WTC11 (cell line): Measurements from ENCODE around the gene CTNNA3. TPM values are rescaled to one million over a fixed set of nuclear protein-coding genes. Genes with fewer than 3 reads are reported as not detected.

Experiments
- ATAC-seq: fragments of 200-7000 bp; cut with Tn5 transposase; 2 replicates; pipeline ENCODE4 v1.10.0; 2021; ENCODE audit warnings: mild to moderate bottlenecking, moderate library complexity
- CTCF ChIA-PET: fragments of 300-600 bp; sonication (Branson Sonifier 250); formaldehyde crosslinking; loops from one replicate; lab custom pipeline; 2021; ENCODE audit warnings: antibody characterized with exemption; lab: Charles Lee
- POLR2A ChIA-PET: fragments of 350-600 bp; sonication (Branson Sonifier 250); formaldehyde crosslinking; loops from one replicate; lab custom pipeline; 2021; ENCODE audit warnings: antibody characterized with exemption; lab: Charles Lee
- DNase-seq: peaks from one replicate; pipeline ENCODE4 v3.0.0; 2021; ENCODE audit warnings: low spot score
- H3K27ac Mint-ChIP-seq: 2 replicates; pipeline ENCODE4 v1.8.0; 2021; ENCODE audit warnings: mixed read lengths
- H3K27me3 Mint-ChIP-seq: 2 replicates; pipeline ENCODE4 v1.8.0; 2021; ENCODE audit warnings: low read depth, mild to moderate bottlenecking, moderate library complexity, mixed read lengths
- H3K36me3 Mint-ChIP-seq: 2 replicates; pipeline ENCODE4 v1.8.0; 2021; ENCODE audit warnings: mixed read lengths
- H3K4me1 Mint-ChIP-seq: 2 replicates; pipeline ENCODE4 v1.8.0; 2022; ENCODE audit warnings: mixed read lengths
- H3K4me3 Mint-ChIP-seq: 2 replicates; pipeline ENCODE4 v1.8.0; 2021; ENCODE audit warnings: mild to moderate bottlenecking, moderate library complexity, mixed read lengths
- H3K9me3 Mint-ChIP-seq: 2 replicates; pipeline ENCODE4 v1.8.0; 2021; ENCODE audit warnings: mixed read lengths
- CREM ChIP-seq: sonication (generic); formaldehyde crosslinking; IDR thresholded peaks from 2 replicates; pipeline ENCODE4 v1.8.1; 2022; ENCODE audit warnings: mild to moderate bottlenecking, missing genetic modification reagents, moderate library complexity
- EMX1 ChIP-seq: fragments of 250-450 bp; sonication (Bioruptor Pico); IDR thresholded peaks from 2 replicates; pipeline ENCODE4 v1.8.0; 2021; ENCODE audit warnings: mild to moderate bottlenecking
- ETV6 ChIP-seq: sonication (generic); formaldehyde crosslinking; IDR thresholded peaks from 2 replicates; pipeline ENCODE4 v1.8.1; 2022; ENCODE audit warnings: mild to moderate bottlenecking, missing genetic modification reagents
- FOXK1 ChIP-seq: sonication (generic); formaldehyde crosslinking; IDR thresholded peaks from 2 replicates; pipeline ENCODE4 v1.8.0; 2022; ENCODE audit warnings: mild to moderate bottlenecking, moderate library complexity, missing genetic modification reagents
- GRHL2 ChIP-seq: fragments of 250-450 bp; sonication (Bioruptor Pico); IDR thresholded peaks from 2 replicates; pipeline ENCODE4 v1.8.0; 2022; ENCODE audit warnings: mild to moderate bottlenecking, moderate library complexity; ENCODE audit not compliant: insufficient replicate concordance, severe bottlenecking
- NR3C1 ChIP-seq: sonication (generic); formaldehyde crosslinking; conservative IDR thresholded peaks from 2 replicates; pipeline ENCODE4 v1.8.1; 2023; ENCODE audit warnings: low read depth, mild to moderate bottlenecking, missing genetic modification reagents
- PRRX2 ChIP-seq: fragments of 250-450 bp; sonication (Bioruptor Pico); IDR thresholded peaks from 2 replicates; pipeline ENCODE4 v1.8.0; 2021; ENCODE audit warnings: mild to moderate bottlenecking
- TP53 ChIP-seq: sonication (generic); formaldehyde crosslinking; IDR thresholded peaks from 2 replicates; pipeline ENCODE4 v1.8.1; 2023; ENCODE audit warnings: mild to moderate bottlenecking, missing genetic modification reagents
- ZNF219 ChIP-seq: sonication (generic); formaldehyde crosslinking; IDR thresholded peaks from 2 replicates; pipeline ENCODE4 v1.8.0; 2023; ENCODE audit warnings: missing genetic modification reagents, mild to moderate bottlenecking, borderline replicate concordance
- ZNF396 ChIP-seq: fragments of 250-450 bp; sonication (Bioruptor Pico); IDR thresholded peaks from 2 replicates; pipeline ENCODE4 v1.8.0; 2021; ENCODE audit warnings: mild to moderate bottlenecking, moderate library complexity, borderline replicate concordance
- total RNA-seq: library from RNA; stranded (reverse); gene quantifications from 3 replicates; pipeline ENCODE4 v1.2.3, GENCODE V29; 2021
- TF ChIP-seq, protein P1 (sequence below): sonication (generic); formaldehyde crosslinking; IDR thresholded peaks from 2 replicates; pipeline ENCODE4 v1.8.0; 2023; ENCODE audit warnings: missing genetic modification reagents, mild to moderate bottlenecking, borderline replicate concordance
- TF ChIP-seq, protein P2 (sequence below): sonication (generic); formaldehyde crosslinking; IDR thresholded peaks from 2 replicates; pipeline ENCODE4 v1.8.1; 2022; ENCODE audit warnings: low read depth, mild to moderate bottlenecking, moderate library complexity, missing genetic modification reagents, borderline replicate concordance
- TF ChIP-seq, protein P3 (sequence below): fragments of 250-450 bp; sonication (Bioruptor Pico); IDR thresholded peaks from 2 replicates; pipeline ENCODE4 v1.9.0; 2021; ENCODE audit warnings: mild to moderate bottlenecking
- TF ChIP-seq, protein P4 (sequence below): sonication (generic); formaldehyde crosslinking; IDR thresholded peaks from 2 replicates; pipeline ENCODE4 v1.8.1; 2023; ENCODE audit warnings: mild to moderate bottlenecking, missing genetic modification reagents
- TF ChIP-seq, protein P5 (sequence below): fragments of 250-450 bp; sonication (Bioruptor Pico); IDR thresholded peaks from 2 replicates; pipeline ENCODE4 v1.9.0; 2021; ENCODE audit warnings: mild to moderate bottlenecking, borderline replicate concordance

CTNNA3 gene
- total RNA-seq, 1 experiment from 2014 or later = 6.1 TPM

DNA sequence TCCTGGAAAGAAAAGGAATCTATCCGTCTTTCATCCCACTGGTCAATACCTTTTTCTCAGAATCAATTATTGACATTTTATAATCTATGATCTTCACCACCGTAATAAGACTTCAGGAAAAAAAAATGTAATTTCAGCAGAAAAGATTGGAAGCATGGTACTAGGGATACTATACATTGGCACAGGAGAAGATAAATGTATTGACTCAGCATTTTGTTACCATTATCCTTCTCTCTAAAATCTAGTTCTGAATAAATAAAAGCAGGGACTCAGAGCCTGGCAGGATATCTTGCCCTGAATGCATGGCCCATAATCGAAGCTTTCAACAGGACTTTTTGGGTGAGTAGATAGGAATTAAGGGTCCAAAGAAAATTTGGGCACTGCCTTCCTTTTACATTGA lies 649.5 kb downstream of the CTNNA3 start:
- H3K4me3 Mint-ChIP-seq = no peak overlapping the region
- no peak overlapping the region for H3K27ac Mint-ChIP-seq
- TF ChIP-seq, protein P1, sequence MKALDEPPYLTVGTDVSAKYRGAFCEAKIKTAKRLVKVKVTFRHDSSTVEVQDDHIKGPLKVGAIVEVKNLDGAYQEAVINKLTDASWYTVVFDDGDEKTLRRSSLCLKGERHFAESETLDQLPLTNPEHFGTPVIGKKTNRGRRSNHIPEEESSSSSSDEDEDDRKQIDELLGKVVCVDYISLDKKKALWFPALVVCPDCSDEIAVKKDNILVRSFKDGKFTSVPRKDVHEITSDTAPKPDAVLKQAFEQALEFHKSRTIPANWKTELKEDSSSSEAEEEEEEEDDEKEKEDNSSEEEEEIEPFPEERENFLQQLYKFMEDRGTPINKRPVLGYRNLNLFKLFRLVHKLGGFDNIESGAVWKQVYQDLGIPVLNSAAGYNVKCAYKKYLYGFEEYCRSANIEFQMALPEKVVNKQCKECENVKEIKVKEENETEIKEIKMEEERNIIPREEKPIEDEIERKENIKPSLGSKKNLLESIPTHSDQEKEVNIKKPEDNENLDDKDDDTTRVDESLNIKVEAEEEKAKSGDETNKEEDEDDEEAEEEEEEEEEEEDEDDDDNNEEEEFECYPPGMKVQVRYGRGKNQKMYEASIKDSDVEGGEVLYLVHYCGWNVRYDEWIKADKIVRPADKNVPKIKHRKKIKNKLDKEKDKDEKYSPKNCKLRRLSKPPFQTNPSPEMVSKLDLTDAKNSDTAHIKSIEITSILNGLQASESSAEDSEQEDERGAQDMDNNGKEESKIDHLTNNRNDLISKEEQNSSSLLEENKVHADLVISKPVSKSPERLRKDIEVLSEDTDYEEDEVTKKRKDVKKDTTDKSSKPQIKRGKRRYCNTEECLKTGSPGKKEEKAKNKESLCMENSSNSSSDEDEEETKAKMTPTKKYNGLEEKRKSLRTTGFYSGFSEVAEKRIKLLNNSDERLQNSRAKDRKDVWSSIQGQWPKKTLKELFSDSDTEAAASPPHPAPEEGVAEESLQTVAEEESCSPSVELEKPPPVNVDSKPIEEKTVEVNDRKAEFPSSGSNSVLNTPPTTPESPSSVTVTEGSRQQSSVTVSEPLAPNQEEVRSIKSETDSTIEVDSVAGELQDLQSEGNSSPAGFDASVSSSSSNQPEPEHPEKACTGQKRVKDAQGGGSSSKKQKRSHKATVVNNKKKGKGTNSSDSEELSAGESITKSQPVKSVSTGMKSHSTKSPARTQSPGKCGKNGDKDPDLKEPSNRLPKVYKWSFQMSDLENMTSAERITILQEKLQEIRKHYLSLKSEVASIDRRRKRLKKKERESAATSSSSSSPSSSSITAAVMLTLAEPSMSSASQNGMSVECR (CRISPR knock-in tag) = no peak
- ATAC-seq (no peak), DNase-seq (no peak)
- no peaks in the 10 kb centered on the region for H3K4me1 Mint-ChIP-seq
- H3K27me3 Mint-ChIP-seq = no peaks in the 10 kb centered on the region
- POLR2A ChIA-PET = no interaction called here
- no peaks in the 10 kb centered on the region for H3K9me3 Mint-ChIP-seq
- no peaks in the 10 kb centered on the region for H3K36me3 Mint-ChIP-seq
- CTCF ChIA-PET = no interaction called here

DNA sequence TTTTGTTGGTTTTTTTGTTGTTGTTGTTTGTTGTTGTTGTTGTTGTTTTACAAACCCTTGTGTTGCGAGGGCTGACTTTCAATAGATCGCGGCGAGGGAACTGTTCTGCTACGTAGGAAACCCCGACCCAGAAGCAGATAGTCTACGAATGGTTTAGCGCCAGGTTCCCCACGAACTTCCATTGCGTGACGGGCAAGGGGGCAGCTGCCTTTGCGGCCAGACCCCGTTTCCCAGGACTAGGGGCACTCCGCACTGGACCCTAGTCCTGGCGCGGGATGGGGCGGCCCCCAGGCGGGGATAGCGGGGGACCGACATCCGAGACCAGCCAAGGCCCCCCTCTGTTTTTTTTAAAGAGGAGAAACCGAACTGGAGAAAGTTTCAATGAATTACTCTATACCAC lies 650.6 kb downstream of the CTNNA3 start:
- ChIA-PET POLR2A (no interaction called here), CTCF (no interaction called here)
- Mint-ChIP-seq H3K27ac (no peak overlapping the region), H3K9me3 (no peaks in the 10 kb centered on the region)
- ATAC-seq = no peak
- DNase-seq = no peak
- TF ChIP-seq TP53 (CRISPR knock-in tag) (no peak), ETV6 (CRISPR knock-in tag) (no peak), PRRX2 (no peak), NR3C1 (CRISPR knock-in tag) (no peak), ZNF219 (CRISPR knock-in tag) (no peak), GRHL2 (no peak), ZNF396 (CRISPR knock-in tag) (no peak), FOXK1 (no peak), CREM (CRISPR knock-in tag) (no peak), EMX1 (CRISPR knock-in tag) (no peak)
- TF ChIP-seq, protein P2, sequence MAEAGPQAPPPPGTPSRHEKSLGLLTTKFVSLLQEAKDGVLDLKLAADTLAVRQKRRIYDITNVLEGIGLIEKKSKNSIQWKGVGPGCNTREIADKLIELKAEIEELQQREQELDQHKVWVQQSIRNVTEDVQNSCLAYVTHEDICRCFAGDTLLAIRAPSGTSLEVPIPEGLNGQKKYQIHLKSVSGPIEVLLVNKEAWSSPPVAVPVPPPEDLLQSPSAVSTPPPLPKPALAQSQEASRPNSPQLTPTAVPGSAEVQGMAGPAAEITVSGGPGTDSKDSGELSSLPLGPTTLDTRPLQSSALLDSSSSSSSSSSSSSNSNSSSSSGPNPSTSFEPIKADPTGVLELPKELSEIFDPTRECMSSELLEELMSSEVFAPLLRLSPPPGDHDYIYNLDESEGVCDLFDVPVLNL (CRISPR knock-in tag) = no peak
- TF ChIP-seq, protein P3, sequence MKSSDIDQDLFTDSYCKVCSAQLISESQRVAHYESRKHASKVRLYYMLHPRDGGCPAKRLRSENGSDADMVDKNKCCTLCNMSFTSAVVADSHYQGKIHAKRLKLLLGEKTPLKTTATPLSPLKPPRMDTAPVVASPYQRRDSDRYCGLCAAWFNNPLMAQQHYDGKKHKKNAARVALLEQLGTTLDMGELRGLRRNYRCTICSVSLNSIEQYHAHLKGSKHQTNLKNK (CRISPR knock-in tag) = no peak
- TF ChIP-seq, protein P4, sequence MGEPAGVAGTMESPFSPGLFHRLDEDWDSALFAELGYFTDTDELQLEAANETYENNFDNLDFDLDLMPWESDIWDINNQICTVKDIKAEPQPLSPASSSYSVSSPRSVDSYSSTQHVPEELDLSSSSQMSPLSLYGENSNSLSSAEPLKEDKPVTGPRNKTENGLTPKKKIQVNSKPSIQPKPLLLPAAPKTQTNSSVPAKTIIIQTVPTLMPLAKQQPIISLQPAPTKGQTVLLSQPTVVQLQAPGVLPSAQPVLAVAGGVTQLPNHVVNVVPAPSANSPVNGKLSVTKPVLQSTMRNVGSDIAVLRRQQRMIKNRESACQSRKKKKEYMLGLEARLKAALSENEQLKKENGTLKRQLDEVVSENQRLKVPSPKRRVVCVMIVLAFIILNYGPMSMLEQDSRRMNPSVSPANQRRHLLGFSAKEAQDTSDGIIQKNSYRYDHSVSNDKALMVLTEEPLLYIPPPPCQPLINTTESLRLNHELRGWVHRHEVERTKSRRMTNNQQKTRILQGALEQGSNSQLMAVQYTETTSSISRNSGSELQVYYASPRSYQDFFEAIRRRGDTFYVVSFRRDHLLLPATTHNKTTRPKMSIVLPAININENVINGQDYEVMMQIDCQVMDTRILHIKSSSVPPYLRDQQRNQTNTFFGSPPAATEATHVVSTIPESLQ (CRISPR knock-in tag) = no peak
- TF ChIP-seq, protein P5, sequence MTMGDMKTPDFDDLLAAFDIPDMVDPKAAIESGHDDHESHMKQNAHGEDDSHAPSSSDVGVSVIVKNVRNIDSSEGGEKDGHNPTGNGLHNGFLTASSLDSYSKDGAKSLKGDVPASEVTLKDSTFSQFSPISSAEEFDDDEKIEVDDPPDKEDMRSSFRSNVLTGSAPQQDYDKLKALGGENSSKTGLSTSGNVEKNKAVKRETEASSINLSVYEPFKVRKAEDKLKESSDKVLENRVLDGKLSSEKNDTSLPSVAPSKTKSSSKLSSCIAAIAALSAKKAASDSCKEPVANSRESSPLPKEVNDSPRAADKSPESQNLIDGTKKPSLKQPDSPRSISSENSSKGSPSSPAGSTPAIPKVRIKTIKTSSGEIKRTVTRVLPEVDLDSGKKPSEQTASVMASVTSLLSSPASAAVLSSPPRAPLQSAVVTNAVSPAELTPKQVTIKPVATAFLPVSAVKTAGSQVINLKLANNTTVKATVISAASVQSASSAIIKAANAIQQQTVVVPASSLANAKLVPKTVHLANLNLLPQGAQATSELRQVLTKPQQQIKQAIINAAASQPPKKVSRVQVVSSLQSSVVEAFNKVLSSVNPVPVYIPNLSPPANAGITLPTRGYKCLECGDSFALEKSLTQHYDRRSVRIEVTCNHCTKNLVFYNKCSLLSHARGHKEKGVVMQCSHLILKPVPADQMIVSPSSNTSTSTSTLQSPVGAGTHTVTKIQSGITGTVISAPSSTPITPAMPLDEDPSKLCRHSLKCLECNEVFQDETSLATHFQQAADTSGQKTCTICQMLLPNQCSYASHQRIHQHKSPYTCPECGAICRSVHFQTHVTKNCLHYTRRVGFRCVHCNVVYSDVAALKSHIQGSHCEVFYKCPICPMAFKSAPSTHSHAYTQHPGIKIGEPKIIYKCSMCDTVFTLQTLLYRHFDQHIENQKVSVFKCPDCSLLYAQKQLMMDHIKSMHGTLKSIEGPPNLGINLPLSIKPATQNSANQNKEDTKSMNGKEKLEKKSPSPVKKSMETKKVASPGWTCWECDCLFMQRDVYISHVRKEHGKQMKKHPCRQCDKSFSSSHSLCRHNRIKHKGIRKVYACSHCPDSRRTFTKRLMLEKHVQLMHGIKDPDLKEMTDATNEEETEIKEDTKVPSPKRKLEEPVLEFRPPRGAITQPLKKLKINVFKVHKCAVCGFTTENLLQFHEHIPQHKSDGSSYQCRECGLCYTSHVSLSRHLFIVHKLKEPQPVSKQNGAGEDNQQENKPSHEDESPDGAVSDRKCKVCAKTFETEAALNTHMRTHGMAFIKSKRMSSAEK (CRISPR knock-in tag) = no peak
- TF ChIP-seq, all 79 proteins: peak for 0
- no peaks in the 10 kb centered on the region for H3K36me3 Mint-ChIP-seq
- no peaks in the 10 kb centered on the region for H3K4me1 Mint-ChIP-seq
- no peak overlapping the region for H3K4me3 Mint-ChIP-seq
- H3K27me3 Mint-ChIP-seq = no peaks in the 10 kb centered on the region
